IMR-90 (cell line): ENCODE results near the gene AJM1.
"Not testable (repeated sequence)": the region's sequence is repeated elsewhere in the genome, so short reads cannot be mapped to it uniquely, and the experiment has no call there.

Experiments used
- CEBPB ChIP-seq: IDR thresholded peaks from 2 replicates; pipeline ENCODE4 v1.6.1; 2012; ENCODE audit warnings: low read depth, low read length, improper control_type of control experiment
- CHD1 ChIP-seq: IDR thresholded peaks from 2 replicates; pipeline ENCODE4 v1.6.1; 2012; ENCODE audit warnings: low read depth, low read length, improper control_type of control experiment
- CTCF ChIP-seq: conservative IDR thresholded peaks from 2 replicates; pipeline ENCODE4 v1.5.1; 2012; ENCODE audit warnings: mild to moderate bottlenecking, low read depth, low read length, improper control_type of control experiment
- POLR2A ChIP-seq: IDR thresholded peaks from 2 replicates; pipeline ENCODE4 v1.6.1; 2012; ENCODE audit warnings: mild to moderate bottlenecking, low read depth, low read length
- RAD21 ChIP-seq: IDR thresholded peaks from 2 replicates; pipeline ENCODE4 v1.6.1; 2012; ENCODE audit warnings: low read length, improper control_type of control experiment
- RFX5 ChIP-seq: IDR thresholded peaks from 2 replicates; pipeline ENCODE4 v1.8.0; 2012; ENCODE audit warnings: low read depth, mild to moderate bottlenecking, low read length, moderate library complexity
- USF2 ChIP-seq: fragments of 150-350 bp; IDR thresholded peaks from 2 replicates; pipeline ENCODE4 v1.6.1; 2017; ENCODE audit warnings: mild to moderate bottlenecking, antibody characterized with exemption, low read length, low read depth

DNA sequence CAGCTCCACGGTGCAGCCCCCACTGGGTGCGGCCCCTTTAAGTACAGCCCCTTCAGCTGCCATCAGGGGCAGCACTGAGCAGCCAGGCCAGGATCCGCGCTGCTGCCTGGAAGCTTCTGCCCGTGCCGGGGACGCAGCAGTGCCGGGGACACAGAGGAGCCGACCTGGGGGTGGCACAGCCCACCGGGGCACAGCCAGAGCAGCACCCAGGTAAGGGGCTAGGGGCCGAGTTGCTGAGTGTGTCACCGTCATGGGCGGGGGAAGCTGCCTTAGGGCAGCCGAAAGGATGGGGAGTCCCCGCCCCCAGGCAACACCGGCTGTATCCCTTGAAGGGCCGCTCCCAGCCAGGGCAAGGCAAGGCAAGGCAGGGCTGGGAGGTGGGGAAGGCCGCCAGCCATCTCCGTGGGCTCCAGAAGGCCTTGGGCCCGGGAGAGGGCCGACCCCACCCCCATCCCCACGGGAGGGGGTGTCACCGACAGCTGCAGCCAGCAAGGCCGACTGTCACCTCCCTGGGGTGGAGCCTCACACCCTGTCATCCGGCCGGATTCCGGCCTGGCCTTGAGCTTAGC is at the start of gene AJM1:
- TF ChIP-seq CTCF (peak; percentile 82), RAD21 (peak; percentile 47)
- TF ChIP-seq USF2, POLR2A, CHD1, CEBPB, RFX5: not testable (repeated sequence)
